HepG2 (cell line): ENCODE measurements around the gene CEP131. TPM values are rescaled to one million over a fixed set of nuclear protein-coding genes. Genes with fewer than 3 reads are reported as not detected.

Source experiments
- BORCS8-MEF2B ChIP-seq: sonication (generic); formaldehyde crosslinking; IDR thresholded peaks from 2 replicates; pipeline ENCODE4 v1.8.0; 2022; ENCODE audit warnings: mild to moderate bottlenecking, missing genetic modification reagents
- CBX1 ChIP-seq: IDR thresholded peaks from one replicate; pipeline ENCODE4 v1.6.1; 2016; ENCODE audit warnings: antibody characterized with exemption, low read depth
- HOXA9 ChIP-seq: sonication (generic); formaldehyde crosslinking; IDR thresholded peaks from 2 replicates; pipeline ENCODE4 v1.8.1; 2022; ENCODE audit warnings: missing genetic modification reagents, mild to moderate bottlenecking, moderate library complexity, borderline replicate concordance
- SMAD3 ChIP-seq: sonication (generic); formaldehyde crosslinking; IDR thresholded peaks from 2 replicates; pipeline ENCODE4 v1.4.0; 2020; ENCODE audit warnings: missing genetic modification reagents
- TBX2 ChIP-seq: sonication (generic); formaldehyde crosslinking; IDR thresholded peaks from 2 replicates; pipeline ENCODE4 v1.5.0; 2020; ENCODE audit warnings: missing genetic modification reagents, mild to moderate bottlenecking, borderline replicate concordance
- U2AF2 ChIP-seq: fragments of 200-400 bp; formaldehyde crosslinking; IDR thresholded peaks from 2 replicates; pipeline ENCODE4 v1.6.1; 2017; ENCODE audit warnings: low read depth, mild to moderate bottlenecking, low read length
- ZNF10 ChIP-seq: sonication (generic); formaldehyde crosslinking; IDR thresholded peaks from 2 replicates; pipeline ENCODE4 v1.4.0; 2020; ENCODE audit warnings: mild to moderate bottlenecking, low read depth, missing genetic modification reagents, borderline replicate concordance
- ZNF263 ChIP-seq: sonication (generic); formaldehyde crosslinking; IDR thresholded peaks from 2 replicates; pipeline ENCODE4 v1.4.0; 2020; ENCODE audit warnings: missing genetic modification reagents
- ZNF709 ChIP-seq: sonication (generic); formaldehyde crosslinking; IDR thresholded peaks from 2 replicates; pipeline ENCODE4 v1.5.0; 2020; ENCODE audit warnings: mild to moderate bottlenecking, missing genetic modification reagents
- polyA plus RNA-seq, 8 experiments: library from polyadenylated mRNA; depleted of rRNA in 3 of 8; stranded (reverse) in 7 of 8; unstranded in 1 of 8; fragments of >200 nt; fragmentation: Illumina TruSeq in 4 of 8; extraction: Trizol in 4 of 8; gene quantifications; 2 replicates each; pipeline versions ENCODE4 v1.2.1 to v1.2.3, GENCODE V29; 2011 to 2016; ENCODE audit warnings: low read depth in 4 of 8, missing spikeins in 1 of 8, mixed read lengths in 1 of 8; ENCODE audit not compliant: insufficient read depth in 1 of 8
- total RNA-seq, 5 experiments: library from RNA; depleted of rRNA; stranded (reverse); fragments of >200 nt; fragmentation: Illumina TruSeq; extraction: Trizol; gene quantifications; 2 replicates each; pipeline ENCODE4 v1.2.3, GENCODE V29; 2016; ENCODE audit warnings: low read depth in 1 of 5
- TF ChIP-seq, protein P1 (sequence below): sonication (generic); formaldehyde crosslinking; IDR thresholded peaks from 2 replicates; pipeline ENCODE4 v1.4.0; 2020; ENCODE audit warnings: missing genetic modification reagents, borderline replicate concordance
- TF ChIP-seq, protein P2 (sequence below): IDR thresholded peaks from 2 replicates; pipeline ENCODE4 v1.6.1; 2016; ENCODE audit warnings: low read depth, missing genetic modification reagents, missing compliant biosample characterization
- TF ChIP-seq, protein P3 (sequence below), 2 experiments: sonication (generic) in 1 of 2; formaldehyde crosslinking in 1 of 2; IDR thresholded peaks; 2 replicates each; pipeline versions ENCODE4 v1.6.1 to v1.9.0; 2014 to 2022; ENCODE audit warnings: antibody characterized with exemption in 1 of 2, borderline replicate concordance in 1 of 2, inconsistent platforms in 1 of 2, low read depth in 1 of 2, missing genetic modification reagents in 1 of 2

The CEP131 gene
- total and polyA plus RNA-seq, 2 of the 13 experiments (the other 11 are each of a cell fraction or from before 2014, with no cell fraction given): 5.0 to 16.8 TPM

DNA sequence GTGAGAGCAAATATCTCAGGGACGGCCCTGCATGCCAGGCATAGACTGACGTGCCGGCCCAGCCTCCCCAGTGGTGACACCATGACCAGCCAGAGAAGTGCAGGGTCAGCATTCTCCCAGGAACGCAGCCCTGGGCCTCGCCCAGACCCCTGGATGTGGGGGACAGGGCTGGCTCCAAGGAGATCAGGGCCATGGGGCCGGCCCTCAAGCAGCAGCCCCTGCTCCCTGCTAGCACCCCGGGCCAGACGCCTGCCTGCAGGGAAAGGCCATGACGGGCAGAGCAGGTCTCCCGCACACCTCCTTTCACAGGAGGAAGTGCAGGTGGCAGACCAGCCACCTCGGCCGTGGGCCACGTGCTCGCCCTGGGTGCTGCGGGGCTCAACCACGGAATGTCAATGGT is 25.9 kb upstream of the CEP131 start (continued):
- TF ChIP-seq, protein P1, sequence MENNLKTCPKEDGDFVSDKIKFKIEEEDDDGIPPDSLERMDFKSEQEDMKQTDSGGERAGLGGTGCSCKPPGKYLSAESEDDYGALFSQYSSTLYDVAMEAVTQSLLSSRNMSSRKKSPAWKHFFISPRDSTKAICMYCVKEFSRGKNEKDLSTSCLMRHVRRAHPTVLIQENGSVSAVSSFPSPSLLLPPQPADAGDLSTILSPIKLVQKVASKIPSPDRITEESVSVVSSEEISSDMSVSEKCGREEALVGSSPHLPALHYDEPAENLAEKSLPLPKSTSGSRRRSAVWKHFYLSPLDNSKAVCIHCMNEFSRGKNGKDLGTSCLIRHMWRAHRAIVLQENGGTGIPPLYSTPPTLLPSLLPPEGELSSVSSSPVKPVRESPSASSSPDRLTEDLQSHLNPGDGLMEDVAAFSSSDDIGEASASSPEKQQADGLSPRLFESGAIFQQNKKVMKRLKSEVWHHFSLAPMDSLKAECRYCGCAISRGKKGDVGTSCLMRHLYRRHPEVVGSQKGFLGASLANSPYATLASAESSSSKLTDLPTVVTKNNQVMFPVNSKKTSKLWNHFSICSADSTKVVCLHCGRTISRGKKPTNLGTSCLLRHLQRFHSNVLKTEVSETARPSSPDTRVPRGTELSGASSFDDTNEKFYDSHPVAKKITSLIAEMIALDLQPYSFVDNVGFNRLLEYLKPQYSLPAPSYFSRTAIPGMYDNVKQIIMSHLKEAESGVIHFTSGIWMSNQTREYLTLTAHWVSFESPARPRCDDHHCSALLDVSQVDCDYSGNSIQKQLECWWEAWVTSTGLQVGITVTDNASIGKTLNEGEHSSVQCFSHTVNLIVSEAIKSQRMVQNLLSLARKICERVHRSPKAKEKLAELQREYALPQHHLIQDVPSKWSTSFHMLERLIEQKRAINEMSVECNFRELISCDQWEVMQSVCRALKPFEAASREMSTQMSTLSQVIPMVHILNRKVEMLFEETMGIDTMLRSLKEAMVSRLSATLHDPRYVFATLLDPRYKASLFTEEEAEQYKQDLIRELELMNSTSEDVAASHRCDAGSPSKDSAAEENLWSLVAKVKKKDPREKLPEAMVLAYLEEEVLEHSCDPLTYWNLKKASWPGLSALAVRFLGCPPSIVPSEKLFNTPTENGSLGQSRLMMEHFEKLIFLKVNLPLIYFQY: no peak
- no peak for TF ChIP-seq CBX1
- TF ChIP-seq U2AF2: no peak
- TF ChIP-seq, protein P2, sequence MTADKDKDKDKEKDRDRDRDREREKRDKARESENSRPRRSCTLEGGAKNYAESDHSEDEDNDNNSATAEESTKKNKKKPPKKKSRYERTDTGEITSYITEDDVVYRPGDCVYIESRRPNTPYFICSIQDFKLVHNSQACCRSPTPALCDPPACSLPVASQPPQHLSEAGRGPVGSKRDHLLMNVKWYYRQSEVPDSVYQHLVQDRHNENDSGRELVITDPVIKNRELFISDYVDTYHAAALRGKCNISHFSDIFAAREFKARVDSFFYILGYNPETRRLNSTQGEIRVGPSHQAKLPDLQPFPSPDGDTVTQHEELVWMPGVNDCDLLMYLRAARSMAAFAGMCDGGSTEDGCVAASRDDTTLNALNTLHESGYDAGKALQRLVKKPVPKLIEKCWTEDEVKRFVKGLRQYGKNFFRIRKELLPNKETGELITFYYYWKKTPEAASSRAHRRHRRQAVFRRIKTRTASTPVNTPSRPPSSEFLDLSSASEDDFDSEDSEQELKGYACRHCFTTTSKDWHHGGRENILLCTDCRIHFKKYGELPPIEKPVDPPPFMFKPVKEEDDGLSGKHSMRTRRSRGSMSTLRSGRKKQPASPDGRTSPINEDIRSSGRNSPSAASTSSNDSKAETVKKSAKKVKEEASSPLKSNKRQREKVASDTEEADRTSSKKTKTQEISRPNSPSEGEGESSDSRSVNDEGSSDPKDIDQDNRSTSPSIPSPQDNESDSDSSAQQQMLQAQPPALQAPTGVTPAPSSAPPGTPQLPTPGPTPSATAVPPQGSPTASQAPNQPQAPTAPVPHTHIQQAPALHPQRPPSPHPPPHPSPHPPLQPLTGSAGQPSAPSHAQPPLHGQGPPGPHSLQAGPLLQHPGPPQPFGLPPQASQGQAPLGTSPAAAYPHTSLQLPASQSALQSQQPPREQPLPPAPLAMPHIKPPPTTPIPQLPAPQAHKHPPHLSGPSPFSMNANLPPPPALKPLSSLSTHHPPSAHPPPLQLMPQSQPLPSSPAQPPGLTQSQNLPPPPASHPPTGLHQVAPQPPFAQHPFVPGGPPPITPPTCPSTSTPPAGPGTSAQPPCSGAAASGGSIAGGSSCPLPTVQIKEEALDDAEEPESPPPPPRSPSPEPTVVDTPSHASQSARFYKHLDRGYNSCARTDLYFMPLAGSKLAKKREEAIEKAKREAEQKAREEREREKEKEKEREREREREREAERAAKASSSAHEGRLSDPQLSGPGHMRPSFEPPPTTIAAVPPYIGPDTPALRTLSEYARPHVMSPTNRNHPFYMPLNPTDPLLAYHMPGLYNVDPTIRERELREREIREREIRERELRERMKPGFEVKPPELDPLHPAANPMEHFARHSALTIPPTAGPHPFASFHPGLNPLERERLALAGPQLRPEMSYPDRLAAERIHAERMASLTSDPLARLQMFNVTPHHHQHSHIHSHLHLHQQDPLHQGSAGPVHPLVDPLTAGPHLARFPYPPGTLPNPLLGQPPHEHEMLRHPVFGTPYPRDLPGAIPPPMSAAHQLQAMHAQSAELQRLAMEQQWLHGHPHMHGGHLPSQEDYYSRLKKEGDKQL (CRISPR knock-in tag): no peak
- TF ChIP-seq, protein P3, sequence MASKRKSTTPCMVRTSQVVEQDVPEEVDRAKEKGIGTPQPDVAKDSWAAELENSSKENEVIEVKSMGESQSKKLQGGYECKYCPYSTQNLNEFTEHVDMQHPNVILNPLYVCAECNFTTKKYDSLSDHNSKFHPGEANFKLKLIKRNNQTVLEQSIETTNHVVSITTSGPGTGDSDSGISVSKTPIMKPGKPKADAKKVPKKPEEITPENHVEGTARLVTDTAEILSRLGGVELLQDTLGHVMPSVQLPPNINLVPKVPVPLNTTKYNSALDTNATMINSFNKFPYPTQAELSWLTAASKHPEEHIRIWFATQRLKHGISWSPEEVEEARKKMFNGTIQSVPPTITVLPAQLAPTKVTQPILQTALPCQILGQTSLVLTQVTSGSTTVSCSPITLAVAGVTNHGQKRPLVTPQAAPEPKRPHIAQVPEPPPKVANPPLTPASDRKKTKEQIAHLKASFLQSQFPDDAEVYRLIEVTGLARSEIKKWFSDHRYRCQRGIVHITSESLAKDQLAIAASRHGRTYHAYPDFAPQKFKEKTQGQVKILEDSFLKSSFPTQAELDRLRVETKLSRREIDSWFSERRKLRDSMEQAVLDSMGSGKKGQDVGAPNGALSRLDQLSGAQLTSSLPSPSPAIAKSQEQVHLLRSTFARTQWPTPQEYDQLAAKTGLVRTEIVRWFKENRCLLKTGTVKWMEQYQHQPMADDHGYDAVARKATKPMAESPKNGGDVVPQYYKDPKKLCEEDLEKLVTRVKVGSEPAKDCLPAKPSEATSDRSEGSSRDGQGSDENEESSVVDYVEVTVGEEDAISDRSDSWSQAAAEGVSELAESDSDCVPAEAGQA (IDR thresholded peaks at IDR 0.05; ENCODE audit: low read depth): no peak
- TF ChIP-seq, protein P3 (CRISPR knock-in tag; IDR thresholded peaks at IDR 0.05; ENCODE audit: borderline replicate concordance): no peak
- no peak for TF ChIP-seq ZNF10
- TF ChIP-seq ZNF709: no peak
- peak; percentile 26 for TF ChIP-seq ZNF263 (CRISPR knock-in tag)
- TF ChIP-seq SMAD3: no peak
- no peak for TF ChIP-seq HOXA9
- no peak for TF ChIP-seq BORCS8-MEF2B (CRISPR knock-in tag)
- TF ChIP-seq TBX2: no peak
